HG03196 (cell line): ENCODE measurements around the gene GATA2.

Source experiments
- ATAC-seq: cut with Tn5 transposase; IDR thresholded peaks from one replicate; pipeline ENCODE4 v1.9.1; 2021; ENCODE audit not compliant: unreplicated experiment

GATA2 gene

DNA sequence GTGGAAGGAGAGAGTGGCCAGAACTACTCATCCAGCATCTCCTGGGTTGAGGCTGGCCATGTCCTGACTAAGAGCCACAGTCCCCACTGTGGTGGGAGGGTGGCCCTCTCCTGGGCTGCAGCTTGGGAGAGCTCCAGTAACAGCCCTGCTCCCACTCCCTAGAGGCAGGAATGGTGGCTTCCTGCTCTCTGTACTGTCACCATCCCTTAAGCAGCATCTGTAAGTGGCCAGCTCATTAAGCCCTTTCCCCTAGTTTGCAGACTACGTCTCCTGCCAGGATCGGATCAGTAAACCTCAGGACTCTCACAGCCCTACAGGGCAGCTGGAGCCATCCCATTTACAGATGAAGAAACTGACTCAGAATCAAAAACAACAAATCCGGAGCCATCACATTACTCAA, 56.8 kb downstream of the GATA2 start:
- ATAC-seq: no peak

DNA sequence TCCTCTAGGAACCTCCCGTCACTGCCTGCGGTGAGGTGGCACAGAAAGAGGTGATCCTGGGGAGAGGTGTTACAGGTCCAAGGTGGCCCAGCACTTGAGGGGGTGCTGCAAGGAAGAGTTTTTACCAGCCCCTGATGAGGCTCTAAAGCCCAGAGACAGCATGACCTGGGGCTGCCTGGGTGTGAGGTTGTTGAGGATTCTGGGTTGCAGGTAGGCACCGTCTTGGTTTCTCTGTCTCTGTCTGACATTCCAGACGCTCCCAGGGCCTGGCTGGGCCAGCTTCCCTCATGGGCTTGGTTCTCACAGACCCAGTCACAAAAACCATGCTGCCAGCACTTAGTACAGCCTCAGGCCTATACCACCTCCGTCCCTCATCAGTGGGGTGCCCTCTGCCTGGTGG, 57.4 kb downstream of the GATA2 start:
- no peak for ATAC-seq

DNA sequence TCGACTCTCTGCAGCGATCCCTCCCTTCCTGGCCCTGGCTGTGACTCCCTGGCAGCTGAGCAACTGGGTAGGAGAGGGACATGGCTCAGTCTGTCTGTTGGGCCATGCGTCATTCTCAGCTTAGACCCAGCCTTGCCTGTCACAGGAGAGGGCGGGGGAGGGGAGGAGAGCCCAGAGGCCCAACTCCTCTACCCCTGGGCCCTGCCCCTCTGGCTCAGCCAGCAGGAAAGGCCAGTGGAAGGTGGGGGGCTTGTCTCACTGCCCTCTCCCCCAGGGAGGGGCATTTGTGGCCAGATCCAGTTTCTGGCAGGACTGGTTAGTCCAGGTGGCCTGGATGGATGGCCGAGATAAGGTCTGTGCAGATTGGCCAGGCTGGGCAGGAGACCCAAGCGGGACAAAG, 57.9 kb downstream of the GATA2 start:
- ATAC-seq: no peak

DNA sequence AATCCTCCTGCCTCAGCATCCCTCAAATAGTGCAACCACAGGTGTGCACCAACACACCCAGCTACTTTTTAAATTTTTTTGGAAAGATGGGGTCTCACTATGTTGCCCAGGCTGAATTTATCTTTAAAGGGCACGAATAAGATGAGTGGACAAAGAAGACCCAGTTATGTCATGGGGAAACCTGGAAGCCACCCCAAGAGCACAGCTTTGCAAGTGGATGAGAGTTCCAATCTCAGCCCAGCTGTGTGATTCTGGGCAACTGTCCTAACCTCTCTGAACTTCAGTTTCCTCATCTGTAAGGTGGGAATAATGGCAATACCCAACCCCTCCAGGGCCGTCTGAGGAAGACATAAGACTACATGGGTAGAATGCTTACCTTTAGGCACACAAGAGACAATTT, 58.5 kb downstream of the GATA2 start:
- ATAC-seq: no peak

DNA sequence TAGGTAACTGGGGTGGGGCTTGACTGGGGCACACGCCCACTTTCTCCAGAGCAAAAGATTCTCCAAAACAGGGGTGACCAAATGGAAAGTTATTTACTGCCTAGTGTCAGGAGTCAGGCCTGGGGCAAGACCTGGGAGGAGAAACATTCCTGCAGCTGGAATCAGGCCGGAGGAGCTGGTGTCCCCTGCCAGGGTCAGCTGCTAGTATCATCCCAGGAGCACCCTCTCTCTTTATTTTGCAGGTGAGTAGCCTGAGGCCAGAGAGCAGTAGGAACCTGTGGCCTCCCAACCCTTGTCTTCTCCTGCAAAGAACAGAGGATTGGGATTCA, 59.2 kb downstream of the GATA2 start:
- no peak for ATAC-seq

DNA sequence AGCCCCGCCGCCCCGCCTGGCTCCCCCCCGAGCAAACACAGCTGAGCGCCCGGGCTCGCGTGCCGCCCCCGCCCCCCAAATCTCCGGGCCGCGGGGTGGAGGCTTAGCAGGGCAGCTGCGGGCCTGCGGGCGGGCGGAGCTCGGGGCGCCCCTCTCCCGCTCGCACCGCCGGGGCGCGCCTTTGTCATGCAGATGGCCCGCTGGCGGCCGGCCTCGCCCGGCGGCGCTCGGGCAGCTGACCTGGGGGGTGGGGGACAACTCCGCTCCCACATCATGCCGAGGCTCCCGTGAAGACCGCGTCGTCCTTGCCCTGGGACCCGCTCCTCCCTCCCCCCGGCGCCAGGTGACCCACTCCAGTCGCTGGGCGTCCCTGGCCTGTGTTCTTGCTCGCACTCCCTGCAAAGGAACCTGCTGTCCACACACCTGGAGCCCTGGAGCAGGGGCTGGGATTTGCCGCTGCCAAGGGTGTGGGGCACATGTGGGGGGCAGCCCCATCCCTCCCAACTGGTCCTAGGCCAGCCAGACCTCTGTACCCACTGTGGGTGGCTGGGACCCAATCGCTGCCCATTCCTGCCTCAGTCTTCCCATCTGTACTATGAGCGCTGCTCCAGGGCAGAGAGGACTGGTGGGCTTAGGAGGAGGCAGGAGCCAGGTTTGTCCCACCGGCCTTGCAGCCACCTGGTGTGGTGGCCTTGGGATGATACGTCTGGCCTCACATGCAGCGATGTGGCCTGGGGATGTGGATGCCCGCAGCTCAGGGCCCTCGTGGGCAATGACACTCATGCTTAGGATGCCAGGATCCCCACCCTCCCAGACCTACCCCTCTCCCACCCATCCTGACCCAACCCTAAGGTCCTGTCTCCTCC, 59.8 kb downstream of the GATA2 start:
- no peak for ATAC-seq

DNA sequence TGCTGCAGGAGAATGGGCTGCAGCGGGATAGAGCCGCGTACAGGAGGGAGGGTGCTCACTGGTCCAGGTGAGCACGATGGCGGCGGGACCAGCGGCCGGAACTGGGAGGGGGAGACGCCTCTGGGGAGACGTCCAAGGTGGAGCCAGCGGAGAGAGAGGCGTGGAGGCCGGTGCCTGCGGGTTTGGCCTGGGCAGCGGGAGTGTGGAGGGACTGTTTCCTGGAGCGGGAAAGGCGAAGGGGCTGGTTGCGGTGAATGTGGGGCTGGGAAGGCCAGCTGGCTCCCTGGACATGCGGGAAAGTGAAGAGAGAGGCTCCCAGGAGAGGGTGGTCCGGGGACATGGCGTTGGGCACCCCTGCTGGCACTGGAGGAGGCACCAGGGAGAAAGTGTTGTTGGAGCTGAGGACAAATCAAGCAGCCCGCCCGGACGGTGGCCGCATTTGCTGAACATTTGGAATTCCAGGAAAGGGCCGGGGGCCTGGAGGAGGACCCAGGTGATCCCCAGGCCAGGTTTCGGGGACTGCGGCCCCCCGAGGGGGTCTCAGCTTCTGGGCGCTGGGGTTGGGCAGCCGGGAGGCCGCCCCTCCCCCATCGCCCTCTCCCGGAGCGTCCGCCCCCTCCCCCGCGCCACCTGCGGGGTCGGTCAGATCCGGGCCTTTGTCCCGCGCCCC, 60.6 kb downstream of the GATA2 start:
- no peak for ATAC-seq

DNA sequence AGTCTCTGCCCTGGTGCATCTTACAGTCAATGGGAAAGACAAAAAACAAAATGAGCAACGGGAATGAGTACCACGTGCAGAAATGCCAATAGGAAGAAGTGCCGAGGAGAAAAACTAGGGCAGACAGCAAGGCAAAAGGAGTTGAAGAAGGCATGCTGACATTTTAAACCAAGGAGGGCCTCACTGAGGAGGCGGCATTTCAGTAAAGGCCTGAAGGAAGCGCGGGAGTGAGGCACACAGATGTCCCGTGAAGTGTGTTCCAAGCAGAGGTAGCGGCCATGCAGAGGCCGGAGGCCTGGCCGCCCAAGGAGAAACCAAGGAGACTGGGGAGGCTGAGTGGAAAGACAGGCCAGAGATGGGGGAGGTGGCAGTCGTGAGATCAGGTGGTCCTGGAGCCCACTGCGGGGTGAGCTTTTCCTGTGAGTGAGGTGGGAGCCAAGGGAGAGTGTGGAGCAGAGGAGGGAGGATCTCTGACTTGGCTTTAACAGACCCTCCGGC, 61.1 kb downstream of the GATA2 start:
- no peak for ATAC-seq

DNA sequence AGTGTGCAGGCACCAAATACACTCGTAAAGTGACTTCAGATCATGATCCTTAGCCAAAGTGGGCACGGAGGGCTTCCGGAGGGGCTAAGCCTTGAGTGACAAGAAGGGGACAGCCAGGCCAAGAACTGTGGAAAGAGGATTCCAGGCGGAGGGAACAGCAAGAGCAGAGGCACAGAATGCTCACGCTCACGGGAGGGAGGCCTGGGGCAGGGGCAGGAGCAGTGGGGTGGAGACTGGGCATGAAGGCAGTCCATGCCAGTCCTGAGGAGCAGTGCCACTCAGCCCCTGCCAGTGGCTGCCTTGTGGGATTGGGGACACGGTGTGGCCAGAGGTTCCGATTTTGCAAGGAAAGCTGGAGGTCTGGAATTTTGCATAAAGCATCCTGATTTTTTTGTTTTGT, 62.3 kb downstream of the GATA2 start:
- ATAC-seq: no peak

DNA sequence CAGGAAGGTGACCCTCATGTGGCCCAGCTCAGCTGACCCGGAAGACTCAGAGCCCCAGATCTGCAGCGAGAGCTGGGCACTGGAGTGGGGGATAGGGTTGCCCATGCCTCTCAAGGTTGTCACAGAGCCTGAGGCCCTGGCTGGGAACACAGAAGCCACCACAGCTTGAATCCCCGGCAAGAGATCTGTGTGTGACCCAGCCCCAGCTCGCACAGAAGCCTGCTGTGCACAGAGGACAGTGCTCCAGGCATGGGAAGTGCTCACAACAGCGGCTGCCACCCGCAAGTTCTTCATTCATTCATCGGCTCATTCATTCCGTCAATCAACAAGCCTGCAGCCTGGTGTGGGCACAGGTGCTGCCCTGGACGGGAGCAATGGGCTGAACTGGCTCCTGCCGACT, 62.7 kb downstream of the GATA2 start:
- no peak for ATAC-seq

DNA sequence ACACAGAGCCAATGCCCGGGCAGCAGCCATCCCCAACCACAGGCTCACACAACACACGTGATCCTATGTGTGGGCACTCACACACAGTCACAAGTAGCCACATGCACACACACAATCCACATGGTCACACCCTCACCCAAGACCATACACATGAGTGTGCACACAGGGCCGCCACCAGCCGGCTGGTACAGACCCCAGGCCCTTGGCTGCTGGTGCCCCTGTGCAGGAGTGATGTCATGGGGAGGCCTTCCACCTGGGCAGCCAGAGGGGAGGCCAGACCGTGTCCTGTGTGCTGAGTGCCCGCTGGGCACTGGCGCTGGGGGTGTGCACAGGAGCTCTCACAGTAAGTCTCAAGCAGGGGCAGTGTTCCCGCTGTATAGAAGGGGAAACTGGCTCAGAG, 63.2 kb downstream of the GATA2 start:
- no peak for ATAC-seq
